GM23338 (cell line): ENCODE measurements around the gene ITGA3. TPM values are rescaled to one million over a fixed set of nuclear protein-coding genes. Genes with fewer than 3 reads are reported as not detected.

Experiments
- EZH2 ChIP-seq: fragments of 200-600 bp; sonication (generic); IDR thresholded peaks from one replicate; pipeline ENCODE4 v1.8.0; 2017; ENCODE audit warnings: antibody characterized with exemption, mild to moderate bottlenecking, low read depth; ENCODE audit not compliant: unreplicated experiment
- JUNB ChIP-seq: IDR thresholded peaks from one replicate; pipeline ENCODE4 v1.6.1; 2016; ENCODE audit warnings: antibody characterized with exemption; ENCODE audit not compliant: unreplicated experiment
- NANOG ChIP-seq: IDR thresholded peaks from 2 replicates; pipeline ENCODE4 v1.6.1; 2016; ENCODE audit warnings: antibody characterized with exemption, borderline replicate concordance
- POLR2AphosphoS5 ChIP-seq: IDR thresholded peaks from 2 replicates; pipeline ENCODE4 v1.6.1; 2016; ENCODE audit warnings: antibody characterized with exemption, low read depth
- REST ChIP-seq: IDR thresholded peaks from one replicate; pipeline ENCODE4 v1.6.1; 2018; ENCODE audit warnings: antibody characterized with exemption; ENCODE audit not compliant: unreplicated experiment
- STAT1 ChIP-seq: IDR thresholded peaks from one replicate; pipeline ENCODE4 v1.6.1; 2016; ENCODE audit warnings: antibody characterized with exemption; ENCODE audit not compliant: unreplicated experiment
- polyA plus RNA-seq: library from polyadenylated mRNA; unstranded; fragments of >200 nt; fragmentation: Nextera tagmentation; extraction: Ambion mirVana; gene quantifications from 2 replicates; pipeline ENCODE4 v1.2.1, GENCODE V29; 2016
- total RNA-seq: library from RNA; depleted of rRNA; stranded (reverse); fragments of >200 nt; shearing (Covaris generic); gene quantifications from 2 replicates; pipeline ENCODE4 v1.2.3, GENCODE V29; 2014
- TF ChIP-seq, protein P1 (sequence below): fragments of 250-450 bp; sonication (Bioruptor Pico); IDR thresholded peaks from 2 replicates; pipeline ENCODE4 v1.5.0; 2020; ENCODE audit warnings: mild to moderate bottlenecking, moderate library complexity
- TF ChIP-seq, protein P2 (sequence below): IDR thresholded peaks from 2 replicates; pipeline ENCODE4 v1.6.1; 2016; ENCODE audit warnings: antibody characterized with exemption

The ITGA3 gene
- total and polyA plus RNA-seq, 2 experiments from 2014 or later, result 9.6 to 28.3 TPM

DNA sequence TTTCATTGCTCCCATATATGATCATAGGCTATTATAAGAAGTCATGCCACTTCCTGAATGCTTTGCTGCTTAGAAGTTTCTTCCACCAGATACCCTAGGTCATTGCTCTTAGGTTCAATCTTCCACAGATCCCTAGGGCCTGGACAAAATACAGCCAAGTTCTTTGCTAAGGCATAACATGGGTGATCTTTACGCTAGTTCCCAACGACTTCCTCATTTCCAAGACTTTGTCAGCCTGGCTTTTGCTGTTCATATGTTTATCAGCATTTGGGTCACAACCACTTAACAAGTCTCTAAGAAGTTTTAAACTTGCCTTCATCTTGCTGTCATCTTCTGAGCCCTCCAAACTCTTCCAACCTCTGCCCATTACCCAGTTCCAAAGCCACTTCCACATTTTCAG lies 40.8 kb upstream of the ITGA3 start (continued):
- TF ChIP-seq, protein P1, sequence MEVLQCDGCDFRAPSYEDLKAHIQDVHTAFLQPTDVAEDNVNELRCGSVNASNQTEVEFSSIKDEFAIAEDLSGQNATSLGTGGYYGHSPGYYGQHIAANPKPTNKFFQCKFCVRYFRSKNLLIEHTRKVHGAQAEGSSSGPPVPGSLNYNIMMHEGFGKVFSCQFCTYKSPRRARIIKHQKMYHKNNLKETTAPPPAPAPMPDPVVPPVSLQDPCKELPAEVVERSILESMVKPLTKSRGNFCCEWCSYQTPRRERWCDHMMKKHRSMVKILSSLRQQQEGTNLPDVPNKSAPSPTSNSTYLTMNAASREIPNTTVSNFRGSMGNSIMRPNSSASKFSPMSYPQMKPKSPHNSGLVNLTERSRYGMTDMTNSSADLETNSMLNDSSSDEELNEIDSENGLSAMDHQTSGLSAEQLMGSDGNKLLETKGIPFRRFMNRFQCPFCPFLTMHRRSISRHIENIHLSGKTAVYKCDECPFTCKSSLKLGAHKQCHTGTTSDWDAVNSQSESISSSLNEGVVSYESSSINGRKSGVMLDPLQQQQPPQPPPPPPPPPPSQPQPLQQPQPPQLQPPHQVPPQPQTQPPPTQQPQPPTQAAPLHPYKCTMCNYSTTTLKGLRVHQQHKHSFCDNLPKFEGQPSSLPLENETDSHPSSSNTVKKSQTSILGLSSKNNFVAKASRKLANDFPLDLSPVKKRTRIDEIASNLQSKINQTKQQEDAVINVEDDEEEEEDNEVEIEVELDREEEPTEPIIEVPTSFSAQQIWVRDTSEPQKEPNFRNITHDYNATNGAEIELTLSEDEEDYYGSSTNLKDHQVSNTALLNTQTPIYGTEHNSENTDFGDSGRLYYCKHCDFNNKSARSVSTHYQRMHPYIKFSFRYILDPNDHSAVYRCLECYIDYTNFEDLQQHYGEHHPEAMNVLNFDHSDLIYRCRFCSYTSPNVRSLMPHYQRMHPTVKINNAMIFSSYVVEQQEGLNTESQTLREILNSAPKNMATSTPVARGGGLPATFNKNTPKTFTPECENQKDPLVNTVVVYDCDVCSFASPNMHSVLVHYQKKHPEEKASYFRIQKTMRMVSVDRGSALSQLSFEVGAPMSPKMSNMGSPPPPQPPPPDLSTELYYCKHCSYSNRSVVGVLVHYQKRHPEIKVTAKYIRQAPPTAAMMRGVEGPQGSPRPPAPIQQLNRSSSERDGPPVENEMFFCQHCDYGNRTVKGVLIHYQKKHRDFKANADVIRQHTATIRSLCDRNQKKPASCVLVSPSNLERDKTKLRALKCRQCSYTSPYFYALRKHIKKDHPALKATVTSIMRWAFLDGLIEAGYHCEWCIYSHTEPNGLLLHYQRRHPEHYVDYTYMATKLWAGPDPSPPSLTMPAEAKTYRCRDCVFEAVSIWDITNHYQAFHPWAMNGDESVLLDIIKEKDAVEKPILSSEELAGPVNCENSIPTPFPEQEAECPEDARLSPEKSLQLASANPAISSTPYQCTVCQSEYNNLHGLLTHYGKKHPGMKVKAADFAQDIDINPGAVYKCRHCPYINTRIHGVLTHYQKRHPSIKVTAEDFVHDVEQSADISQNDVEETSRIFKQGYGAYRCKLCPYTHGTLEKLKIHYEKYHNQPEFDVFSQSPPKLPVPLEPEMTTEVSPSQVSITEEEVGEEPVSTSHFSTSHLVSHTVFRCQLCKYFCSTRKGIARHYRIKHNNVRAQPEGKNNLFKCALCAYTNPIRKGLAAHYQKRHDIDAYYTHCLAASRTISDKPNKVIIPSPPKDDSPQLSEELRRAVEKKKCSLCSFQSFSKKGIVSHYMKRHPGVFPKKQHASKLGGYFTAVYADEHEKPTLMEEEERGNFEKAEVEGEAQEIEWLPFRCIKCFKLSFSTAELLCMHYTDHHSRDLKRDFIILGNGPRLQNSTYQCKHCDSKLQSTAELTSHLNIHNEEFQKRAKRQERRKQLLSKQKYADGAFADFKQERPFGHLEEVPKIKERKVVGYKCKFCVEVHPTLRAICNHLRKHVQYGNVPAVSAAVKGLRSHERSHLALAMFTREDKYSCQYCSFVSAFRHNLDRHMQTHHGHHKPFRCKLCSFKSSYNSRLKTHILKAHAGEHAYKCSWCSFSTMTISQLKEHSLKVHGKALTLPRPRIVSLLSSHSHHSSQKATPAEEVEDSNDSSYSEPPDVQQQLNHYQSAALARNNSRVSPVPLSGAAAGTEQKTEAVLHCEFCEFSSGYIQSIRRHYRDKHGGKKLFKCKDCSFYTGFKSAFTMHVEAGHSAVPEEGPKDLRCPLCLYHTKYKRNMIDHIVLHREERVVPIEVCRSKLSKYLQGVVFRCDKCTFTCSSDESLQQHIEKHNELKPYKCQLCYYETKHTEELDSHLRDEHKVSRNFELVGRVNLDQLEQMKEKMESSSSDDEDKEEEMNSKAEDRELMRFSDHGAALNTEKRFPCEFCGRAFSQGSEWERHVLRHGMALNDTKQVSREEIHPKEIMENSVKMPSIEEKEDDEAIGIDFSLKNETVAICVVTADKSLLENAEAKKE (CRISPR knock-in tag), result no peak
- TF ChIP-seq POLR2AphosphoS5 (no peak), NANOG (no peak), JUNB (no peak), STAT1 (no peak), REST (no peak), EZH2 (no peak)
- TF ChIP-seq, protein P2, sequence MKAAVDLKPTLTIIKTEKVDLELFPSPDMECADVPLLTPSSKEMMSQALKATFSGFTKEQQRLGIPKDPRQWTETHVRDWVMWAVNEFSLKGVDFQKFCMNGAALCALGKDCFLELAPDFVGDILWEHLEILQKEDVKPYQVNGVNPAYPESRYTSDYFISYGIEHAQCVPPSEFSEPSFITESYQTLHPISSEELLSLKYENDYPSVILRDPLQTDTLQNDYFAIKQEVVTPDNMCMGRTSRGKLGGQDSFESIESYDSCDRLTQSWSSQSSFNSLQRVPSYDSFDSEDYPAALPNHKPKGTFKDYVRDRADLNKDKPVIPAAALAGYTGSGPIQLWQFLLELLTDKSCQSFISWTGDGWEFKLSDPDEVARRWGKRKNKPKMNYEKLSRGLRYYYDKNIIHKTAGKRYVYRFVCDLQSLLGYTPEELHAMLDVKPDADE, result no peak
